B cell (primary cell): ENCODE measurements around the gene RPL37A.

Experiments
- CTCF ChIP-seq: fragments of 200-600 bp; IDR thresholded peaks from one replicate; pipeline ENCODE4 v1.8.0; 2022; ENCODE audit warnings: antibody characterized with exemption, mild to moderate bottlenecking
- EZH2 ChIP-seq: IDR thresholded peaks from 2 replicates; pipeline ENCODE4 v1.6.1; 2012; ENCODE audit warnings: borderline replicate concordance, low read depth, mild to moderate bottlenecking, moderate library complexity, low read length; ENCODE audit not compliant: insufficient read depth, poor library complexity, severe bottlenecking

DNA sequence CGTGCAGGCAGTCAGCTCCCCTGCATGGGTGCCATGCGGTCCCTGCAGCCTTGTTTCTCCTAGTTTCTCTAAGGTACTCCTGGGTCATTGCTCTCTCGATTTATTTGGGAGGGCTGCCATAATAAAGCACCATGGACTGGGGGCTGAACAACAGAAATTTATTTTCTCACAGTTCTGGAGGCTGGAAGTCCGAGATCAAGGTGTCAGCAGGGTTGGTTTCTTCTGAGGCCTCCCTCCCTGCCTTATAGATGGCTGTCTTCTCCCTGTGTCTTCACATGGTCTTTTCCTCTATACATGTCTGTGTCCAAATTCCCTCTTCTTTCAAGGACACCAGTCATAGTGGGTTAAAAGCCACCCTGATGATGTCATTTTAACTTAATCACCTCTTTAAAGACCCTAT lies 40.5 kb downstream of the RPL37A start:
- TF ChIP-seq EZH2 (no peak), CTCF (no peak)
